ENCODE results near the gene ORMDL3. TPM values are rescaled to one million over a fixed set of nuclear protein-coding genes. Genes with fewer than 3 reads are reported as not detected.

ORMDL3 gene
- total RNA-seq, 1 donor from 2014 or later, result 26.6 TPM

DNA sequence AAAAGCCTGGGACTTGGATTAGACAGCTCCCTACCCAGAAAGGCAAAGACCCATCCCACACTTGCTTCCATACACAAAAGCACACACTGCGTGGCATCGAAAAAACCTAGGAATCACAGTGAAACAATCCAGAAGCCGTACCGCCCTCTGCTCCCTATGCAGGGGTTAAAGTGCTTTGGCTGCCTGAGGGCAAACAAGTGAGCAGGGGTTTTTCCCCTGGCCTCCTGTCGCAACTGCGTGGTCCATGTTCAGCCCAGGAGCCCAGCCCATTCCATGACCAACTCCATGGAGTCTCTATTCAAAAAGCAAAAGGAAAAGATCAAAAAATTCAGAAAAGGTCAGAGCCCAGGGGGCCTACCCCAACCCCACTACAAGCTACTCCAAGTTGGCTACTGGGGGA, 5.4 kb downstream of the ORMDL3 start:
- peak; percentile 32 for FAIRE-seq
- DNase-seq (ENCODE audit: low read depth), result no peak
- Histone ChIP-seq H3K36me3 (ENCODE audit: control insufficient read depth, insufficient read depth, low read length) (peaks cover 21% of the 10 kb centered on the region), H3K4me3 (ENCODE audit: low read depth, low read length) (no peak overlapping the region), H3K27me3 (ENCODE audit: control insufficient read depth, insufficient read depth, low read length) (no peaks in the 10 kb centered on the region)
- TF ChIP-seq, protein P1, sequence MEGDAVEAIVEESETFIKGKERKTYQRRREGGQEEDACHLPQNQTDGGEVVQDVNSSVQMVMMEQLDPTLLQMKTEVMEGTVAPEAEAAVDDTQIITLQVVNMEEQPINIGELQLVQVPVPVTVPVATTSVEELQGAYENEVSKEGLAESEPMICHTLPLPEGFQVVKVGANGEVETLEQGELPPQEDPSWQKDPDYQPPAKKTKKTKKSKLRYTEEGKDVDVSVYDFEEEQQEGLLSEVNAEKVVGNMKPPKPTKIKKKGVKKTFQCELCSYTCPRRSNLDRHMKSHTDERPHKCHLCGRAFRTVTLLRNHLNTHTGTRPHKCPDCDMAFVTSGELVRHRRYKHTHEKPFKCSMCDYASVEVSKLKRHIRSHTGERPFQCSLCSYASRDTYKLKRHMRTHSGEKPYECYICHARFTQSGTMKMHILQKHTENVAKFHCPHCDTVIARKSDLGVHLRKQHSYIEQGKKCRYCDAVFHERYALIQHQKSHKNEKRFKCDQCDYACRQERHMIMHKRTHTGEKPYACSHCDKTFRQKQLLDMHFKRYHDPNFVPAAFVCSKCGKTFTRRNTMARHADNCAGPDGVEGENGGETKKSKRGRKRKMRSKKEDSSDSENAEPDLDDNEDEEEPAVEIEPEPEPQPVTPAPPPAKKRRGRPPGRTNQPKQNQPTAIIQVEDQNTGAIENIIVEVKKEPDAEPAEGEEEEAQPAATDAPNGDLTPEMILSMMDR (IDR thresholded peaks at IDR 0.05; ENCODE audit: insufficient read depth, low read length, severe bottlenecking), result no peak

DNA sequence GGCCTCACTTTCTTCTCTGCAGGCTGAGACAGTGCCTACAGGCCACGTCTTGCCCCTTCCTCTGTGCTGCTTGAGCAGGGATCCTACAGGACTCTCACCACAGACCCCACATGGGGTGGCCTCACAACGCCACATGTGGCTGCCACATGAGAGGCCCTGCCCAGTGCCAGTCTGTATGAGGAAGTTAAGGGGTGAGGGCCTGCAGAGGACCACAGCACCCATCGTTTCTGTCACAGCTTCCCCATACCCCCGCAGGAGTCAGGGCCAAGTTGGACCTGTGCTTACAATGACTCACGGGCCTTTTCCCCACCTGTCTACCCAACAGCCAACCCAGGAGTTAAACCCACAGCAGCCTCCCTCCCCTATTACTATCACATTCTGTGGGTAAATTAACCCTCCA, 6.1 kb downstream of the ORMDL3 start:
- no peak for FAIRE-seq
- H3K36me3 ChIP-seq (ENCODE audit: control insufficient read depth, insufficient read depth, low read length), result peaks cover 21% of the 10 kb centered on the region
- TF ChIP-seq, protein P1 (IDR thresholded peaks at IDR 0.05; ENCODE audit: insufficient read depth, low read length, severe bottlenecking), result no peak

DNA sequence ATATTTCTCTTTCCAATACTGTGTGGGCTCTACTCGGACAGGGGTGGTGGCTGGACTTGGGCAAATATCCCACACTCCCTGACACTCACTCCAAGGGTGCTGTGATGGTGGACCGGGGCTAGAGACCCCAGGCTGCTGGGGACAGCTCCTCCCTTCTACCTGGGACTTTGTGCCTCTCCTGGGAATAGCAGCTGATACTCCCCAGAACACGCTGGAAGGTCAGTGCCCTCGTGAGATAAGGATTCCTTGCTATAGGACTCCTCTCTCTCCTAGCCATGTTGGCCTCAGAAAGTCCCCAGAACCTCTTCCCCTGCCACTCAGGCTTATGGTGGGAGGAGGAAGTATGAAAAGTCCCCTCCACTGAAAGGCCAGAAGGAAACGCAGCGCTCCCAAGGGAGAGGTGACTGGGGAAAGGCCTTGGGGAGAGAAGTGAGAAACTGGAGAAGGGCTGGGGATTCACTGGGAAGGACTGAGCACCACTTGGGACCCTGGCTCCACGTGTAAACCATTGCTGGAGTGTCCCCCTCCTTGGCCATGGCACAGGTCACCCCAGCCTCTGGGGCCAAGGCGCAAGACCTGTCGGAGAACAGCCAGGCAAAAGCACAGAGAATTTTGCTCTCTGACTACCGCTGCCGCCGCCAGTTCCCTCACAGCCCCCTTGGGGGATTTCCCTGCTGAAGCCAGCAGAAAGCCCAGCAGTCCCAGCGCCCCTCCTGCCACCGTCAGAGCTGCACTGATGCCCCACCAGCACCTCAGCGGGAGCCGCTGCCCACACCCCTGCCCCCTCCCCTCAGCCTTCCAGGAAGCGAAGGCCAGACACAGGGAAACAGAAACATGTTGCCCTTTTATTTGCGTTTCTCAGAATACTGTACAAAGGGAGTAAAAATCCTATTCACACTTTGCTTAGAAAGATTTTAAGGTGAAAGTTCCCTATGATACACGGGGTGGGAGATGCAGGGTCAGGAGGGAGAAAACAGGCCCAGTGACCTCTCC, 6.9 kb downstream of the ORMDL3 start:
- no peak overlapping the region for H3K4me3 ChIP-seq (ENCODE audit: low read depth, low read length)
- TF ChIP-seq, protein P1 (IDR thresholded peaks at IDR 0.05; ENCODE audit: insufficient read depth, low read length, severe bottlenecking), result no peak
- peaks cover 21% of the 10 kb centered on the region for H3K36me3 ChIP-seq (ENCODE audit: control insufficient read depth, insufficient read depth, low read length)
- FAIRE-seq (no peak), DNase-seq (ENCODE audit: low read depth) (no peak)
- H3K27me3 ChIP-seq (ENCODE audit: control insufficient read depth, insufficient read depth, low read length), result no peaks in the 10 kb centered on the region

More for the DNA sequence above, 6.1 kb downstream of the ORMDL3 start:
- H3K4me3 ChIP-seq (ENCODE audit: low read depth, low read length), result no peak overlapping the region
- no peaks in the 10 kb centered on the region for H3K27me3 ChIP-seq (ENCODE audit: control insufficient read depth, insufficient read depth, low read length)
- no peak for DNase-seq (ENCODE audit: low read depth)

DNA sequence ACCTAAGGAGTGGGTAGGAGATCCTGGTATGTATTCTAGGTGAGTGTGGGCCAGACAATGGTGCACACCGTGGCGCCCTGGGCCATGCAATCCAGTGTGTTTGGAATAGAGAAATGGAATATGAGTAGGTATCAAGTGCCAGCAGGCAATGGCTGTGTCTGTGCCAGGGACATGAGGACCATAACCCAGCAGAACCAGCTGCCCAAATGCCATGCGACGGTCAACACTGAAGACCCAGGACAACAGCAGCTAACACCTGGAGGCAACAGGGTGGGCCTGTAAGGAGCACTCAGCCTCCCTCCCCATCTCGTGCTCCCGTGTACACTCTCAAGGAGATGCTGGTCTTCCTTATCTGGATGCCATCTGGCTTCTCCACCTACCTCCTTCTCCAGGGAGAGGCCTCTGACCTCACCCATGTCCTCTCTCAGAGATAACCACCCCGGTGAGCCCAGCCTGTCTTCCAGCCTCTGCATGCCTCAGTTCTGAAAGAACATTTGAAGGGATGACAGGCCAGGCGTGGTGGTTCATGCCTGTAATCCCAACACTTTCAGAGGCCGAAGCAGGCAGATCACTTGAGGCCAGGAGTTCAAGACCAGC, 8.2 kb downstream of the ORMDL3 start:
- no peak for DNase-seq (ENCODE audit: low read depth)
- no peak overlapping the region for H3K4me3 ChIP-seq (ENCODE audit: low read depth, low read length)
- TF ChIP-seq, protein P1 (IDR thresholded peaks at IDR 0.05; ENCODE audit: insufficient read depth, low read length, severe bottlenecking), result no peak
- no peak for FAIRE-seq
- H3K27me3 ChIP-seq (ENCODE audit: control insufficient read depth, insufficient read depth, low read length), result no peaks in the 10 kb centered on the region
- peaks cover 18% of the 10 kb centered on the region for H3K36me3 ChIP-seq (ENCODE audit: control insufficient read depth, insufficient read depth, low read length)

DNA sequence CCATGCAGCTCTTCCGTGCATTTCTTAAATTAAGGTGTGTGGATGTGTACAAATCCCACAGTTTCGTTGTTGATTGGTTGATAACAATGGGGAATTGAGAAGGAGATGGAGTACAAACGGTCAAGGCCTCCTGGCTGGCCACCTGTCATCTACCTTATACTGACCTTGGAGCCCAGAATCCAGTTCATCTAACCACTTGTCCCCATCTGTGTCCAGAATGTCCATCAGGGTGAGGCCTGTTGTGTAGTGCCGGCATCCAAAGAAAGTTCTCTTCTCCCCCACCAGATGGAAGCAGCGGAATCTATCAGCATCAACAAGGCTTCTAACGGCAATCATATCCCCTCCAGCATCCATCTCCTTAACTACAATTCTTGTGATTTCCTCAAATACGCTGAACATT, 10.5 kb downstream of the ORMDL3 start:
- Histone ChIP-seq H3K36me3 (ENCODE audit: control insufficient read depth, insufficient read depth, low read length) (peaks cover 6% of the 10 kb centered on the region), H3K4me3 (ENCODE audit: low read depth, low read length) (no peak overlapping the region), H3K27me3 (ENCODE audit: control insufficient read depth, insufficient read depth, low read length) (no peaks in the 10 kb centered on the region)
- DNase-seq (ENCODE audit: low read depth) (no peak), FAIRE-seq (no peak)
- TF ChIP-seq, protein P1 (IDR thresholded peaks at IDR 0.05; ENCODE audit: insufficient read depth, low read length, severe bottlenecking), result no peak
